ENCODE results near the gene ABCC3. TPM values are rescaled to one million over a fixed set of nuclear protein-coding genes. Genes with fewer than 3 reads are reported as not detected.

Gene ABCC3
- total RNA-seq, 1 experiment from 2014 or later: 0.56 TPM

DNA sequence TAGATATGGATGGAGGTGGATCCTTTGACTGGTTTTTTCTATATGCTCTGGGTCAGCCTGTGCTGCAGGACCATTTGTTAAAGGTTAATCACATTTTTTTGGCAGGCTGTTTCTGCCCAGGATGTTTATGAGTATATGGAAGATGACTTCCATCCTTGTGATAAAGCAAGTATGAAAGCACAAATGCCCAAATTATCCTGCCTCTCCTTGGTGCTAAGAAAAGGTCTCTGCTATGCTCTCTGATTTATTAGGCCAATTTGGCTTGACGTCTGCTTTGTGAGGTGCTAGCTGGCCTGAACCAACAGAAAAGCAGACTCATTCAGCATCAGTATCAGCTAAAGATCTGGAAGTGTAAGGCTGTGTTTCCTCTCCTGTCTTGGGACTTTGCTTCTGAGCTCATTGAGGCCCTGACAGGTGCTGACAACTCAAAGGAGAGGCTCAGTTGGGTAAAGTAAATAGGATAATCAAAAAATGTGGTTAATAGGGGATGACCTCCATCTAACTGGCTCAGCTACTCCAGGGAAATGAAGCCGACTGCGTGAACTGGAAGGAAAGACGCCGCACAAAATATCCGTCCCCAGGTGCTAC, 57.9 kb downstream of the ABCC3 start:
- DNase-seq (ENCODE audit: low spot score): no peak
- H3K27me3 ChIP-seq (replicated peaks; ENCODE audit: insufficient read depth, low read depth, low read length, poor library complexity): no peaks in the 10 kb centered on the region
- POLR2A ChIA-PET (ENCODE audit: low non-redundant PET): no interaction called here
- no peaks in the 10 kb centered on the region for H3K9me3 ChIP-seq (ENCODE audit: low read depth, low read length, poor library complexity, severe bottlenecking)
- CTCF ChIA-PET: no interaction called here
- BruUV-seq (replicated peaks): no TSS peak
- no peak overlapping the region for H3K4me3 ChIP-seq (ENCODE audit: low read depth, low read length, poor library complexity, severe bottlenecking)
- no peak overlapping the region for H3K27ac ChIP-seq (ENCODE audit: low read depth, low read length, poor library complexity, severe bottlenecking)
- no peaks in the 10 kb centered on the region for H3K4me1 ChIP-seq (ENCODE audit: insufficient read depth, low read length, poor library complexity, severe bottlenecking)
- intact Hi-C loops (cut with micrococcal nuclease; ENCODE audit: unreplicated experiment): no loop called here
- peaks cover 47% of the 10 kb centered on the region for H3K36me3 ChIP-seq (ENCODE audit: insufficient read depth, low read length, poor library complexity, severe bottlenecking)
- TF ChIP-seq CTCF (conservative IDR thresholded peaks at IDR 0.05; ENCODE audit: low read depth, low read length): no peak
- TF ChIP-seq EZH2 (IDR thresholded peaks at IDR 0.05; ENCODE audit: borderline replicate concordance, low read depth, low read length, poor library complexity, severe bottlenecking): no peak

GRCh38 chr17:50693036-50693682, 58.5 kb downstream of the ABCC3 start:
- Histone ChIP-seq H3K4me3 (ENCODE audit: low read depth, low read length, poor library complexity, severe bottlenecking) (no peak overlapping the region), H3K9me3 (ENCODE audit: low read depth, low read length, poor library complexity, severe bottlenecking) (no peaks in the 10 kb centered on the region), H3K27ac (ENCODE audit: low read depth, low read length, poor library complexity, severe bottlenecking) (no peak overlapping the region), H3K27me3 (replicated peaks; ENCODE audit: insufficient read depth, low read depth, low read length, poor library complexity) (no peaks in the 10 kb centered on the region), H3K36me3 (ENCODE audit: insufficient read depth, low read length, poor library complexity, severe bottlenecking) (peaks cover 53% of the 10 kb centered on the region), H3K4me1 (ENCODE audit: insufficient read depth, low read length, poor library complexity, severe bottlenecking) (no peaks in the 10 kb centered on the region)
- intact Hi-C loops (cut with micrococcal nuclease; ENCODE audit: unreplicated experiment): no loop called here
- no TSS peak for BruUV-seq (replicated peaks)
- TF ChIP-seq CTCF (conservative IDR thresholded peaks at IDR 0.05; ENCODE audit: low read depth, low read length) (no peak), EZH2 (IDR thresholded peaks at IDR 0.05; ENCODE audit: borderline replicate concordance, low read depth, low read length, poor library complexity, severe bottlenecking) (no peak)
- CTCF ChIA-PET: no interaction called here
- no peak for DNase-seq (ENCODE audit: low spot score)
- POLR2A ChIA-PET (ENCODE audit: low non-redundant PET): no interaction called here

DNA sequence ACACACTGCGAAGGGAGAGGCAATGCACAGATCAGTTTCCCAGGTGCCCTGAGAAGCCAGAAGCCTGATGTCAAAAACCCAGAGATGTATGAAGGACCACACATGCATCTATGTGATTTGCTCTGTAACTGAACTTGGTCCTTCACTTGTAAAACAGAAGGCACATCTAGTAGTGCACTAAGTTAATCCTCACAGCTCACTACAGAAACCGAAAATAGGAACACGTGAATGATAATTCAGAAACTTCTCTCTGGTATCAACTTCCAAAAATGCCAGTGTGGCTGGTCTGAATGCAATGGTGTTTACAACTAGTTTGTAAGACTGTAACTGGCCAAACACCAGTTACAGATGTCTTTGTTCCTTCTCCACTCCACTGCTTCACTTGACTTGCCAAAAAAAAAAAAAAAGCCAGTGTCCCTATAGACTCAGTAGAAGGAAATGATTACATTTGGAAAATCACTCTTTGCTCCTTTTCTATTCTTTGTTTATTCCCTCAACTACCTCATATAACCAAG, 61.7 kb downstream of the ABCC3 start:
- H3K36me3 ChIP-seq (ENCODE audit: insufficient read depth, low read length, poor library complexity, severe bottlenecking): peaks cover 83% of the 10 kb centered on the region

More for the DNA sequence above, 61.7 kb downstream of the ABCC3 start:
- Histone ChIP-seq H3K9me3 (ENCODE audit: low read depth, low read length, poor library complexity, severe bottlenecking) (no peaks in the 10 kb centered on the region), H3K27me3 (replicated peaks; ENCODE audit: insufficient read depth, low read depth, low read length, poor library complexity) (no peaks in the 10 kb centered on the region), H3K4me1 (ENCODE audit: insufficient read depth, low read length, poor library complexity, severe bottlenecking) (no peaks in the 10 kb centered on the region), H3K27ac (ENCODE audit: low read depth, low read length, poor library complexity, severe bottlenecking) (no peak overlapping the region), H3K4me3 (ENCODE audit: low read depth, low read length, poor library complexity, severe bottlenecking) (no peak overlapping the region)
- BruUV-seq (replicated peaks): no TSS peak
- CTCF ChIA-PET: no interaction called here
- POLR2A ChIA-PET (ENCODE audit: low non-redundant PET): interaction anchor here (0.7 kb wide), 1 partner anchor 378 kb away, joined by 4 read pairs; no protein-coding TSS in a partner anchor
- no peak for TF ChIP-seq CTCF (conservative IDR thresholded peaks at IDR 0.05; ENCODE audit: low read depth, low read length)
- TF ChIP-seq EZH2 (IDR thresholded peaks at IDR 0.05; ENCODE audit: borderline replicate concordance, low read depth, low read length, poor library complexity, severe bottlenecking): no peak
- intact Hi-C loops (cut with micrococcal nuclease; ENCODE audit: unreplicated experiment): no loop called here
- no peak for DNase-seq (ENCODE audit: low spot score)

Data from A673 (cell line).